Nephron progenitor cell (in vitro differentiated cells): ENCODE measurements around the gene RFESD.

Experiments
- DNase-seq: peaks from one replicate; pipeline ENCODE4 v3.0.0; 2021
- H3K27ac Mint-ChIP-seq: 2 replicates; pipeline ENCODE4 v1.8.0; 2021; ENCODE audit warnings: mild to moderate bottlenecking, moderate library complexity, mixed read lengths
- H3K27me3 Mint-ChIP-seq: 2 replicates; pipeline ENCODE4 v1.8.0; 2021; ENCODE audit warnings: mild to moderate bottlenecking, low read depth, mixed read lengths; ENCODE audit not compliant: poor library complexity
- H3K36me3 Mint-ChIP-seq: 2 replicates; pipeline ENCODE4 v1.8.0; 2021; ENCODE audit warnings: low read depth, mixed read lengths
- H3K4me1 Mint-ChIP-seq: 2 replicates; pipeline ENCODE4 v1.8.0; 2021; ENCODE audit warnings: mixed read lengths
- H3K4me3 Mint-ChIP-seq: 2 replicates; pipeline ENCODE4 v1.8.0; 2021; ENCODE audit warnings: mild to moderate bottlenecking, moderate library complexity, mixed read lengths
- H3K9me3 Mint-ChIP-seq: 2 replicates; pipeline ENCODE4 v1.8.0; 2021; ENCODE audit warnings: mild to moderate bottlenecking, moderate library complexity, mixed read lengths
- TF ChIP-seq, protein P1 (sequence below): fragments of 200-600 bp; sonication (generic); IDR thresholded peaks from 2 replicates; pipeline ENCODE4 v1.5.0; 2021; ENCODE audit warnings: antibody characterized with exemption

The RFESD gene

DNA sequence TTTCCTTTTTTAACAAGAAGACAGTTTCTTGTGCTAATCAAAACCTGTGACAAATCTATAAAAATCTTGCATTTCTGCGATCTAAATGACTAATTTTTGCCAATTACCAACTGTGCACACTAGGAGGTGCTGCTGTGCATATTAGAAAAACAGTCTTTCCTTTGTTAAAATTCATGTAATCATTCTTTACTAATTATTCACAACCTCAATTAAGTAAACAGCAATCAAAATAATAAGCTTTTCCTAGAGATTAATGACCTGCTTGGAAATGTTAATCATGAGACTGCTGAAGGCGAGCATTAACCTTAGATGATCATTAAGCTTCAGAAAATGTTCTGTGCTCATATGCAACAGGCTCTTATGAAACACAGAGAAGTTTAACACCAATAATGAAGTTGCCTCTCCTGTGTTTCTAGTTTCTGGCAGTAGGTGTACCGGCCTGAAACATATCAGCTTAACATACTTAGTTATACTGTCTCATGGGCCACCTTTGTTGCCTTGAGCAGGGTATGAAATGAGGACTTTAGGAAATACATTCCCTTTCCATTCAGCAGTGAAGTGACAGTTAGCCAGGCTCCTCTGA lies 17.7 kb downstream of the RFESD start:
- TF ChIP-seq, protein P1, sequence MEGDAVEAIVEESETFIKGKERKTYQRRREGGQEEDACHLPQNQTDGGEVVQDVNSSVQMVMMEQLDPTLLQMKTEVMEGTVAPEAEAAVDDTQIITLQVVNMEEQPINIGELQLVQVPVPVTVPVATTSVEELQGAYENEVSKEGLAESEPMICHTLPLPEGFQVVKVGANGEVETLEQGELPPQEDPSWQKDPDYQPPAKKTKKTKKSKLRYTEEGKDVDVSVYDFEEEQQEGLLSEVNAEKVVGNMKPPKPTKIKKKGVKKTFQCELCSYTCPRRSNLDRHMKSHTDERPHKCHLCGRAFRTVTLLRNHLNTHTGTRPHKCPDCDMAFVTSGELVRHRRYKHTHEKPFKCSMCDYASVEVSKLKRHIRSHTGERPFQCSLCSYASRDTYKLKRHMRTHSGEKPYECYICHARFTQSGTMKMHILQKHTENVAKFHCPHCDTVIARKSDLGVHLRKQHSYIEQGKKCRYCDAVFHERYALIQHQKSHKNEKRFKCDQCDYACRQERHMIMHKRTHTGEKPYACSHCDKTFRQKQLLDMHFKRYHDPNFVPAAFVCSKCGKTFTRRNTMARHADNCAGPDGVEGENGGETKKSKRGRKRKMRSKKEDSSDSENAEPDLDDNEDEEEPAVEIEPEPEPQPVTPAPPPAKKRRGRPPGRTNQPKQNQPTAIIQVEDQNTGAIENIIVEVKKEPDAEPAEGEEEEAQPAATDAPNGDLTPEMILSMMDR = peak; percentile 84
- Mint-ChIP-seq H3K36me3 (no peaks in the 10 kb centered on the region), H3K27me3 (no peaks in the 10 kb centered on the region), H3K4me3 (no peak overlapping the region), H3K27ac (no peak overlapping the region), H3K9me3 (no peaks in the 10 kb centered on the region), H3K4me1 (no peaks in the 10 kb centered on the region)
- DNase-seq = peak; percentile 31

DNA sequence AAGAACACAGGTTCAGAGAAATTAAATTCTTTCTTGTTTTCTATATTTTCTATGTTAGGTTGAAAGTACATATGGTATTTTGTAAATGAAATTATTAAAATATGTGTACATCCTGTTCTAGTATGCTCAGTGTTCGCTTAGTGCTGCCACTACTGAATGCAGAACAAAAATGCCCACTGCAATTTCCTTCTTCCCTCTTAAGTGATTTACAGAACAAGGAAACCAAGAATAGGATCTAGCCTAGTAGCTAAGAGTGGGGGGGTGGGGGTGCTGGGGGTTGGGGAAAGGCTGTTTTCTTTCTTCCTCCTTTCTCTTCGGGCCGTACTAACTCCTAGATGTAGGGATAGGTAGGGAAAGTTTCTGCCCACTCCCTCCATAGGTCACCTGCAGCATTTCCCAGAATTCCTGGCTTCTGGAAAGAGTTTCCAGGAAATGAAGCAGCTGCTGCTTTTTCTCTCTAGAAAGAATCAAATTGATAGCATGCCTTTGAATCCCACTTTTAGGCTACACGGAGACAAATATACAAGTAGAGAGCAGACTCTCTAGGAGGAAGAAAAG lies 20.6 kb downstream of the RFESD start:
- Mint-ChIP-seq H3K27ac (no peak overlapping the region), H3K27me3 (no peaks in the 10 kb centered on the region), H3K9me3 (no peaks in the 10 kb centered on the region), H3K4me1 (peaks cover 5% of the 10 kb centered on the region), H3K36me3 (no peaks in the 10 kb centered on the region), H3K4me3 (no peak overlapping the region)
- no peak for DNase-seq
- TF ChIP-seq, protein P1 = no peak

DNA sequence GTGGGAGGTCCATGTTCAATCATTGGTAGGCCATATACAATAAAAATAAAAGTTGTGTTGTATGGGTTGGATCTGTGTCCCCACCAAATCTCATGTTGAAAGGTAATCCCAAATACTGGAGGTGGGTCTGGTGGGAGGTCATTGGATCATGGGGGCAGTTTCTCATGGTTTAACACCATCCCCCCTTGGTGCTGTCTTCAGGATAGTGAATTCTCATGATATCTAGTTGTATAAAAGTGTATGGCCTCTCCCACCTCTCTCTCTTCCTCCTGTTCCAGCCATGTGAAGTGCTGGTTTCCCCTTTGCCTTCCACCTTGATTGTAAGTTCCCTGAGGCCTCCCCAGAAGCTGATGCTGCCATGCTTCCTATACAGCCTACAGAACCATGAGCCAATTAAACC lies 21.1 kb downstream of the RFESD start:
- no peak overlapping the region for H3K4me3 Mint-ChIP-seq
- H3K9me3 Mint-ChIP-seq = no peaks in the 10 kb centered on the region
- no peak for DNase-seq
- no peaks in the 10 kb centered on the region for H3K27me3 Mint-ChIP-seq
- TF ChIP-seq, protein P1 = no peak
- H3K36me3 Mint-ChIP-seq = no peaks in the 10 kb centered on the region
- H3K4me1 Mint-ChIP-seq = peaks cover 9% of the 10 kb centered on the region
- no peak overlapping the region for H3K27ac Mint-ChIP-seq

DNA sequence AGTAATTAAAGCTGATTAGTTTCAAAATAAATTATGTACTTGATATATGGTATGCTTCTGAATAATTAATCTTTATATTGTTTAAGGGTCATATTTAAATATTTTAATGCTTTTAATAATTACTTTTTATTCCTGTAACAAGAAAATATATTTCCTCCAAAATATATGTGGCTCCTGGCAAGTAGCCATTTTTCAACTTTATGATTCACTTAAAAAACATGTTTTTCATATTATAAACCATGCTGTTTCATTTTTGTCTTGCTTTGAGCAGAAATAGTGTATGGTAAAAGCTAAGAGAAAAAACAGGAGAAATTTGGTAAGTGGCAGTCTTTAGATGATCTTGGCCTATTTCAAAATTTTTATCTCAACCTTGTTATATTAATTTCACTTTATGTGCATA lies 21.6 kb downstream of the RFESD start:
- no peaks in the 10 kb centered on the region for H3K27me3 Mint-ChIP-seq
- no peak for DNase-seq
- H3K36me3 Mint-ChIP-seq = no peaks in the 10 kb centered on the region
- peaks cover 15% of the 10 kb centered on the region for H3K4me1 Mint-ChIP-seq
- no peak overlapping the region for H3K27ac Mint-ChIP-seq
- H3K9me3 Mint-ChIP-seq = no peaks in the 10 kb centered on the region
- no peak overlapping the region for H3K4me3 Mint-ChIP-seq
- TF ChIP-seq, protein P1 = no peak

DNA sequence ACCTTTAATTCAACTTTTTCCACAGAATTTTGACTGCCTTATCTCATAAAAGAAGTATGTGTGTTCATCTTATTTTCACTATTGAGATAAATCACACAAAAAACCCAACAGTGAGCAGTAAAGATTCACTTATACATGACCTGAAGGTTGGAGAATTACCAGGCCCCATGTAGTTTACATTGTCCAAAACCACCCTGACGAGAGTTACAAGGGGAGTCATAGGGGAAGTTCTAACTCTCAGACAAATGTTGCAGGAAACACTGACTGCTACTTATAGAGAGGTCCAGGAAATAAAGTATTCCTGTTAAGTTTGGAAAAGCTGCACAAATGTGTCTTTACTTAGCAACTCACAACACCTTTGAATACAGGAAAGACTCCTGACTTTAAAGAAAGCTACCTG lies 22.2 kb downstream of the RFESD start:
- Mint-ChIP-seq H3K27ac (no peak overlapping the region), H3K4me1 (peaks cover 16% of the 10 kb centered on the region), H3K4me3 (no peak overlapping the region), H3K9me3 (no peaks in the 10 kb centered on the region), H3K27me3 (no peaks in the 10 kb centered on the region), H3K36me3 (no peaks in the 10 kb centered on the region)
- TF ChIP-seq, protein P1 = no peak
- no peak for DNase-seq

DNA sequence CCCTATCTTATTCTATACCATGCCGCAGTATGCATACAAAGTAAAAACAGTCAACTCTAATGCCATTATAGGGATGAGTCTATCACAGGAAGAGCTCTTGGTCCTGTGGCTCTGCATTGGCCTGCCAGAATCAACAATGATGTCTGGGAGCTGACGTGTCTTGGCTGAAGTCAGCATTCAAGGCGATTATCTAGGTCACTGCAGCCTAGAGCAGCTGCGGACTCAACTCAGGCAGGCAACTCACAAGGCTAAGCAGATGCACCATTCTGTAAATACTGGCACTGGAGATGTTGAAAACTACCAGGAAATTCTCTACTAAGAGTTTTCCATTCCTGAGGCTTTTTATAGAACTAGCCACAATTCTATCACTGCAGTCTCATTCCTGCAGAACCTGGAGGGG lies 23.0 kb downstream of the RFESD start:
- H3K9me3 Mint-ChIP-seq = no peaks in the 10 kb centered on the region
- DNase-seq = no peak
- H3K27ac Mint-ChIP-seq = no peak overlapping the region
- no peaks in the 10 kb centered on the region for H3K27me3 Mint-ChIP-seq
- H3K4me1 Mint-ChIP-seq = peaks cover 16% of the 10 kb centered on the region
- no peaks in the 10 kb centered on the region for H3K36me3 Mint-ChIP-seq
- no peak overlapping the region for H3K4me3 Mint-ChIP-seq
- TF ChIP-seq, protein P1 = no peak
